GM18858 (cell line): ENCODE results near the gene PRM2.
"Not testable (repeated sequence)": the region's sequence is repeated elsewhere in the genome, so short reads cannot be mapped to it uniquely, and the experiment has no call there.

ENCODE experiments used
- ATAC-seq: cut with Tn5 transposase; IDR thresholded peaks from one replicate; pipeline ENCODE4 v1.9.1; 2021; ENCODE audit not compliant: unreplicated experiment

The PRM2 gene

GRCh38 chr16:11290102-11290893 is 14.0 kb upstream of the PRM2 start:
- ATAC-seq = no peak

- ATAC-seq = not testable (repeated sequence)
These were observed 13.4 kb upstream of the PRM2 start for GRCh38 chr16:11289696-11290095.

- no peak for ATAC-seq
These were observed 12.9 kb upstream of the PRM2 start for GRCh38 chr16:11289202-11289601.

GRCh38 chr16:11285842-11286241 is 9.6 kb upstream of the PRM2 start:
- no peak for ATAC-seq

- ATAC-seq = no peak
These were observed 7.6 kb upstream of the PRM2 start for GRCh38 chr16:11283820-11284248.

GRCh38 chr16:11280616-11281522 is 4.6 kb upstream of the PRM2 start, which contains the start of gene PRM1:
TSS of gene PRM1 (minus strand) at chr16:11281330. CDS start at chr16:11281238, 92 bp downstream.
- ATAC-seq = no peak

GRCh38 chr16:11278681-11279628 is 2.7 kb upstream of the PRM2 start:
- ATAC-seq = no peak

GRCh38 chr16:11277607-11278337 is 1.5 kb upstream of the PRM2 start:
- ATAC-seq = no peak

- no peak for ATAC-seq
These were observed 765 bp upstream of the PRM2 start for GRCh38 chr16:11276896-11277593.

- no peak for ATAC-seq
These were observed 1.3 kb downstream of the PRM2 start for GRCh38 chr16:11274964-11275363.

GRCh38 chr16:11273721-11274324 is 2.5 kb downstream of the PRM2 start:
- no peak for ATAC-seq

GRCh38 chr16:11272921-11273720 is 3.2 kb downstream of the PRM2 start, which contains the start of gene PRM3:
TSS of gene PRM3 (minus strand) at chr16:11273629. CDS start at chr16:11273595, 34 bp downstream.
- no peak for ATAC-seq

- ATAC-seq = no peak
These were observed 3.8 kb downstream of the PRM2 start for GRCh38 chr16:11272484-11272883.

- no peak for ATAC-seq
These were observed 4.7 kb downstream of the PRM2 start for GRCh38 chr16:11271610-11272009.

GRCh38 chr16:11270602-11271162 is 5.6 kb downstream of the PRM2 start:
- ATAC-seq = no peak

GRCh38 chr16:11268921-11269375 is 7.3 kb downstream of the PRM2 start, which contains the start of gene TNP2:
TSS of gene TNP2 (minus strand) at chr16:11269325. CDS start at chr16:11269262, 63 bp downstream.
- ATAC-seq = no peak

- no peak for ATAC-seq
These were observed 11.2 kb downstream of the PRM2 start for GRCh38 chr16:11265124-11265523.
